Esophagus mucosa (tissue), 1 donor: Measurements from ENCODE around the gene TAOK1. TPM values are rescaled to one million over a fixed set of nuclear protein-coding genes. Genes with fewer than 3 reads are reported as not detected.

Experiments
- ATAC-seq: fragments of 200-7000 bp; cut with Tn5 transposase; one replicate; pipeline ENCODE4 v1.9.1; 2020
- total RNA-seq: library from RNA; stranded (reverse); gene quantifications from one replicate; pipeline ENCODE4 v1.2.4, GENCODE V29; 2023
- donor health status: DM: yes; HTN: yes; CAD: no.

The TAOK1 gene
- total RNA-seq, 1 donor from 2014 or later = 33.8 TPM

DNA sequence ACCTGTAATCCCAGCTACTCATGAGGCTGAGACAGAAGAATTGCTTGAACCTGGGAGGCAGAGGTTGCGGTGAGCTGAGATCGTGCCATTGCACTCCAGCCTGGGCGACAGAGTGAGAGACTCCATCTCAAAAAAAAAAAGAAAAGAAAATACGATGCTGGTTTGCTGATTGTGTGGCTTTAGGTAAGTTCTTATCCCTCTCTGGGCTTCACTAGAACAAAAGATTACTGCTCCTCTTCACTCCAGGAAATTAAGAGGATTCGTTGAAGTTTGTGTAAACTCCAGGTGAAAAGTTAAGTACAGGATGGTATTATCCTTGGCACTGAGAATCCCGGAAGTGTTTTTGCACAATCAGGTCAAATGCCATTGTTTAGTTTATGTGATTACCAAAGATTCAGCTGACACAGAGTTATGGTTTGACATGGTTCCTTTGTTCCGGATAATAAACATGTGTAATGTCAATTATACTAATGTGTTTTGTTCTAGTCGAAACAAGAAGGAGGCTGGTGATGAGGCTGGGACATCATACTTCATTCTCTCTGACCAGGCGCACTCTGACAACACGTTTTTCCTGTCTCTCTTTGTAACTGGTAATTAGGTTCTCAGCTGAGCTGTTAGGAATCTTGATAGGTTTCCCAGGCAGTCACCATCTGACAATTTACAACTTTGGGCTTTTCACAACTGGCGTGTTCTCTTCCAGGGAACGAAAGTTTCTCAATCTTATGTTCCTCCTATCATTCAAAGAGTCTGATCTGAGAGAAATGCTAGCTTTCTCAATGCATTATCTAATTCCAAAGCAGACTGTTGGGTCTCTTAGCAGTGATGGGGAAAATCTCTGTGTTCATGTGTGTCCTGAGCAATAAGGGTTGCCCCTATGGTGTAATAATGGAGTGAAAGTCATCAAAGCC, 10.8 kb upstream of the TAOK1 start:
- ATAC-seq = peak; percentile 90

DNA sequence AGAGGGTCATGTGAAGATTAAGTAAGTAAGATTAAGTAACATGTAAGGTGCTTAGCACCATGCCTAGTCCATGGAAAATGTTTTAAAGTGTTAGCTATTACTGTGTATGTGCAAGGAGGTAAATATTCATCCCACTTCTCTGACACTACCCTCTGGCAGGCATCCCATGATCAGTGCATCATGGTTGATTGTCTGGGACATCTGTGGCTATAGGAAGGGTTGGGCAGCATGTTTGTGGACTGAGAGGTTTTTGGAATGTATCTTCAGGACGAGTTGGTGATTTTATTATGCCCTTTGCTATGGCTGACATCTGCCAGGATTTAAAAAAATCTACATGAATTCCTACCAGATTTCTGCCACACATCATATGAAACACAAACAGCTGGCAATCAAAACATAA, 6.5 kb upstream of the TAOK1 start:
- no peak for ATAC-seq

DNA sequence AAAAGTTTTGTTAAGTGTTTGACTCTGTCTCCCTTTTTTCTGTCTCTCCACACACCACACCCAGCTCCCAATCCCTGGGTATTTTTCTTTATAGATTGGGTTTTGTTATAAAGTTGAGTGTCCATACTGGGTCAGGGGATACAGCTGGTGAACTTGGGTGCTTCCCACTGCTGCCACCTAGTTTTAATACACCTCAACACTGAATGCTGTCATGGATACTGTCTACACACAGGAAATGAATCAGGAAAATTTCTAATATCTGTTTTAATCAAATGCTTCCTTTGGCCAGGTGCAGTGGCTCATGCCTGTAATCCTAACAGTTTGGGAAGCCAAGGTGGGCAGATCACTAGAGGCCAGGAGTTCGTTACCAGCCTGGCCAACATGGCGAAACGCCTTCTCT, 5.3 kb upstream of the TAOK1 start:
- ATAC-seq = peak; percentile 35

DNA sequence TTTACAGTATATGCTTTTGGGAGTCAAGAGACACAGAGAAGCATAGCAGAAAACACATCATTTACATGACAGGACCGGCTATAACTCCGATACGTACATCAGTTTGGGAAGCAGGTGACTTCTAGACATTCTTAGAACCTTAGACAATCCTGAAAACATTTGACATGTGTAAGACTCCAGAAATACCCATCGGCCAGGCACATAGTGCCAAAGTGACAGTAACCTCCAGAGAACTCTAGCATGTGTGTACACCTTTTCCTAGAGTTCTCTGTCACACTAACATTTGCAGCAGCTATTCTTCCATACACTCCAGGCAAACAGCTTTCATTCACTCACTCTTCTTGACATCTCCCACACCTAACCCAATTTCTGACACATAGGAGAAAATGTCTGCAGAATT, 3.4 kb upstream of the TAOK1 start:
- no peak for ATAC-seq

DNA sequence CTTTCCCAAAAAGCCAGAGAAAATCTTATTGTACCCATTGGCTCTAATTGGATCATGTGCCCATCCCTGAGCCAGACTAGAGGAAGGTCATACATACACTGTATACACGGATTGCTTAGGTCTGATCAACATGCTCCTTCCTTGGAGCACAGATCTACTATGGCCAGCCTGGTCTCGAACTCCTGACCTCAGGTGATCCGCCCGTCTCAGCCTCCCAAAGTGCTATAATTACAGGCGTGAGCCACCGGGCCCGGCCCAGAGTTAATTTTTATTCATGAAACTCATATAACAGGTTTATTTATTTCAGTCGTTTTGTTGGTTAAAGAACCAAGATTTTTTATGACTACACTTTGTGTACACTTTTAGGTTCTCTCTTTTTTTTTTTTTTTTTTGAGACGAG, 1.2 kb upstream of the TAOK1 start:
- no peak for ATAC-seq

DNA sequence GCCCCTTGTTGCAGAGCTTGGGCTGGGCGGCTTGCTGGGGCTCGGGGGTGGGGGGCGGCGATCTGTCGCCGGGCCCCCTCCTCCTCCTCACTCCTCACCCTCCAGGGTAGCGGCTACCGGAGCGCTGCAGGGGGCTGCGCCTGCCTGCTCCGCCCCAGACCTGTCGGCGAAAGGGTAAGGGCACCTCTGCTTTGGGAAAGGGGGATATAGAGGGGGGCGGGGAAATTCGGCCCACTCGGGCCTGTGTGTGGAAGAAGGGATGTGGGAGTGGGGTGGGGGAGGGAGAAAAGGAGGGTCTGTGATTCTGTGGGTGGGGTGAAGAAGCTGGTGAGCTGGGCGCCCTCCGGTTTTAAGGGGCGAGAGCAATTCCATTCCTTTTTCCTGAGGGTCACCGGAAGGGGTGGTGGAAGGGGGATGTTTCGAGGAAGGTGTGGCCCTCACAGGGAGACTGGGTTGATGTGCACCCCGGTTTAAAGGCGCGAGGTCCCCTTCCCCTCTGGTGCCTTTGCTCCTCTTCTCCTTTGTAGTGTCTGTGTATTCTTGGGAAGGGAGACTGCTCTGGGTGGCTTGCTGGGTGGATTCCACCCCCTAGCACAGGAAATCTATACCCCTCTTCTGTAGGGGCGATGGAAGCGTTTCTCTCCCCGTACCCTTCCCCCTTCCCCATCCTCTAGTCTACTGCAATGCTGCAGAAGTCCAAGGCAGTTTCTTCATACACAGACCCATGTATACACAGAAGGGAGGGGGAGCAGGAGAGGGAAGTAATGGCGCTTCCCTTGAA, 878 bp downstream of the TAOK1 start:
- peak; percentile 19 for ATAC-seq

DNA sequence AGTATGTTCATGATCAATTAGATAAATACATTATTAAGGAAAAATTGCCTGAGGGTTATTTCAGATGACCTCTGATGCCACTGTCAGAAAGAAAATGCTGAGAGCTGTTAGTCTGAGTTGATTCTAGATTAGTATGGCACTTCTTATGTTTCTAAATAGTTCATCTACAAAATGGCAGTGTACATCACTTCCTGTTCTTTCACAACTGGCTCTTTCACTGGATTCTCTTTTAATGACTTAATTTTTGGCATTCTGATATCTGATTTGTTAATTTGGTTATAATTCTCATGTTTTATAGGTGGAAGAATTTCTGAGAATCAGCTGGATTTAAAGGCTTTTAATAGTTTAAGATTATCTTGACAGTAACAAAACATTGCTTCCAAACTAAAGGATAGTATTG, 3.3 kb downstream of the TAOK1 start:
- no peak for ATAC-seq

DNA sequence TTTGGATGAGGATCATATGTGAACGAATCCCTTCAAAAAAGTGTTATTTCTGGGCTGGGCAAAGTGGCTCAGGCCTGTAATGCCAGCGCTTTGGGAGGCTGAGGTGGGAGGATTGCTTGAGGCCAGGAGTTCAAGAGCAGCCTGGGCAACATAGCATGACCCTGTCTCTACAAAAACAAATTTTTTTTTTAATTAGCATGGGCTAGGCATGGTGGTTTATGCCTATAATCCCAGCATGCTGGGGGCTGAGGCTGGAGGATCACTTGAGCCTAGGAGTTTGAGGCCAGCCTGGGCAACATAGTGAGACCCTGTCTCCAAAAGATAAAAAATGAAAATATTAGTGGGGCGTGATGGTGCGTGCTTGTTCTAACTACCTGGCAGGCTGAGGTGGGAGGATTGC, 4.6 kb downstream of the TAOK1 start:
- ATAC-seq = no peak

DNA sequence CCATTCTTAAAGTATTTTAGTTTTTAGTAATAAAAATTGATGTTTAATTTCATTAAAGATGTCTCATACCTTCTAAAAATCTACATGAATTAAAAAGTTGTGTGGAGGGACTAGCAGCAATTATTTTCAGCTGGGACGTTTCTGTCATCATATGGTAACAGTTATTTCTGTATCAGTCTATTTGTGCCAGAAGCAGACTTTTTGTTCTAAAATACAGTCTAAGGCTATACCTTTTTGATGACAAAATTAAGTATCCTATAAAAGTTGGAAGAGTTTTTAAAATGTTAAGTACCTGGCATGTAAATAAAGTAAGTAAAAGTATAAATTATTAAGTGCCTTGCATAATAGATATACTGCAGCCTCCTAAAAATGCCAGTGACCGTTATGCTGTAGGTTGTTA, 5.9 kb downstream of the TAOK1 start:
- no peak for ATAC-seq

DNA sequence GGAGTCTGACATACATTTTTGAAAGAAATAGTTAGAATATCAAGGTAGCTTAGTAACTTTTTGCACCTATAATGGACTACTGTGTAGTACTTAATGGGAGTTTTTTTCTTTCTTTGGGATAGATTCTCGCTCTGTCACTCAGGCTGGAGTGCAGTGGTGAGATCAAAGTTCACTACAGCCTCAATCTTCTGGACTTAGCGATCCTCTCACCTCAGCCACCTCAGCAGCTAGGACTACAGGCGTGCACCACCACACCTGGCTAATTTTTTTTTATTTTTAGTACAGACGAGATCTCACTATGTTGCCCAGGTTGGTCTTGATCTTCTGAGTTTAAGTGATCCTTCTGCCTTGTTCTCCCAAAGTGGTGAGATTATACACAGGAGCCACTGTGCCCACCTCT, 9.5 kb downstream of the TAOK1 start:
- ATAC-seq = no peak

DNA sequence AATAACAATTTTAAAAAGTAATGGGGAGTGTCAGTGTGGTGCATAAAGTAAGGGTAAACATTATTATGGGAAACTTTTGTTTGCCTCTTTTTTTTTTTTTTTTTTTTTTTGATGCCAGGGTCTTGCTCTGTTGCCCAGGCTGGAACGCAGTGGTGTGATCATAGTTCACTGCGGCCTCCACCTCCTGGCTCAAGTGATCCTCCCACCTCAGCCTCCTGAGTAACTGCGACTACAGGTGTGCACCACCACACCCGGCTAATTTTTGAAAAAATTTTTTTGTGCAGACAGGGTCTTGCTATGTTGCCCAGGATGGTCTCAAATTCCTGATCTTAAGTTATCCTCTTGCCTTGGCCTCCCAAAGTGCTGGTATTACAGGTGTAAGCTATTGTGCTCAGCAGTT, 10.7 kb downstream of the TAOK1 start:
- ATAC-seq = no peak

DNA sequence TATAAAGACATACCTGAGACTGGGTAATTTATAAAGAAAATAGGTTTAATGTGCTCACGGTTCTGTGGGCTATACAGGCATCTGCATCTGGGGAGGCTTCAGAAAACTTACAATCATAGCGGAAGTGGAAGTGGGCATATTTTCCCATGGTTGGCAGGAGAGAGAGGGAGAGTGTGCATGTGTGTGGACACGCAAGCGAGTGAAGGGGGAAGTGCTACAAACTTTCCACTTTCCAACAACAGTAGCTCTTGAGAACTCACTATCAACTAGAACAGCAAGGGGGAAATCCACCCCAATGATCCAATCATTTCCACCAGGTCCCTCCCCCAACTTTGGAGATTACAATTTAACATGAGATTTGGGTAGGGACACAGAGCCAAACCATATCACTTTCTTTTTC, 11.1 kb downstream of the TAOK1 start:
- ATAC-seq = no peak

DNA sequence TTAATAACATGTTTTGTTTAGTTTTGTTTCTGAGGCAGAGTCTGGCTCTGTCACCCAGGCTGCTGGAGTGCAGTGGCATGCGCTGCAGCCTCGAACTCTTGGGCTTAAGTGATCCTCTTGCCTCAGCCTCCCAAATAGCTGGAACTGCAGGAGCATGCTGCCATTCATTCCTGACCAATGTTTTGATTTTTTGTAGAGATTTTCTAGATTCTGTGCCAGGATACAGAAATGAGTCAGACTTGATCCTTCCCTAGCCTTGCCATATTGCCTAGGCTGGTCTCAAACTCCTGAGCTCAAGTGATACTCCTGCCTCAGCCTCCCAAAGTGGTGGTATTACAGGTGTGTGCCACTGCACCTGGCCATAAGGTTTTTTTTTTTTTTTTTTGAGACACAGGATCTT, 17.7 kb downstream of the TAOK1 start:
- ATAC-seq = no peak

DNA sequence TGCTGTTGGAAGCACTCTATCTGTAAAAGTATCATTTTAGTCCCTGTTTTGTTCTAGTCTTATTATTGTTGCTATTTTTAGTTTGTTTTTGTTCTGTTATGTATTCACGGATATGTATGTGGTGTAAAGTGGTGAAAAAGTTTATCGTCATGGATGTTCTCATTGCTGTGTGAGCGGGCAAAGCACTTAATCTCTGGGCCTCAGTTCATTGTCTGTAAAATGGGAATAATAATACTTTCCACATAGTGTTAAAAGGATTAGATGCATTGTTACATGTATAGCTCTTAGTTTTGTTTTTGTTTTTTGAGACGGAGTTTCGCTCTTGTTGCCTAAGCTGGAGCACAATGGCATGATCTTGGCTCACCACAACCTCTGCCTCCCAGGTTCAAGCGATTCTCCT, 19.8 kb downstream of the TAOK1 start:
- ATAC-seq = no peak

DNA sequence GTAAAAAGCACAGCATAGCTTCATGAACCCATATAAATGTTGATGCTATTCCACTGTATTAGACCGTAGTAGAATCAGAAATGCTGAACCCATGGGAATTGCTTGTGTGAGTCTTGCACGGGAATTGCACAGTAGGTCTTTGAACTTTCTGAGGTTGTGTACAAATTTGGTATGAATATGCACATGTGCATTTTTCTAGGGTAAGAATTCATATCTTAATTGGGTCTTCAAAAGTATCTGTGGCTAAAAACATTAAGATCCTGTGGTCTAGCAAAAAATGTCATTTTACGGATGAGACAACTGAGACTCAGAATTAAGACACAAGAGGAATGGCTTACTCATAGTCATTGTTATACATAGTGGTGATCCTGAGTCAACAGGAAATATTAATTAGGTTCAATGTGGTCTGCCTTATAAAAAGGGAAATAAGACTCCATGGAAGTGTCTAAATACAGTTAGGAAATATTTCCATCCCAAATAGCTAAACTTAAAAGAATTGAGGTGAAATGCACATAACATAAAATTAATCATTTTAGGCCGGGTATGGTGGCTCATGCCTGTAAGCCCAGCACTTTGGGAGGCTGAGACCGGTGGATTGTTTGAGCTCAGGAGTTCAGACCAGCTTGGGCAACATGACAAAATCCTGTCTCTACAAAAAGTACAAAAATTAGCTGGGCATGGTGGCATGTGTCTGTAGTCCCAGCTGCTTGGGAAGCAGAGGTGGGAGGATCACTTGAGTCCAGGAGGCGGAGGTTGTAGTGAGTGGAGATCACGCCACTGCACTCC, 22.8 kb downstream of the TAOK1 start:
- peak; percentile 38 for ATAC-seq

DNA sequence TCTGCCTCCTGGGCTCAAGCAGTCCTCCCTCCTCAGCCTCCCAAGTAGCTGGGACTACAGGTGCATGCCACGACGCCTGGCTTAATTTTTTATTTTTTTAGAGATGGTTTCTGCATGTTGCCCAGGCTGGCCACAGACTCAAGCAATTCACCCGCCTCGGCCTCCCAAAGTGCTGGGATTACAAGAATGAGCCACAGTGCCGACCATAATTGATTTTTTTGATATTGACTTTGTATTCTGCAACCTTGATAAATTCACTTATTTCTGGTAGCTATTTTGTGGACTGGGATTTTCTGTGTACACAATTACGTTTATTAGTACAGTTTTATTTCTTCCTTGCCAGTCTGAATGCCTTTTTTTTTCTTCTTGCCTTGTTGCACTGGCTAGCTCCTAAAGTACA, 30.0 kb downstream of the TAOK1 start:
- ATAC-seq = no peak

DNA sequence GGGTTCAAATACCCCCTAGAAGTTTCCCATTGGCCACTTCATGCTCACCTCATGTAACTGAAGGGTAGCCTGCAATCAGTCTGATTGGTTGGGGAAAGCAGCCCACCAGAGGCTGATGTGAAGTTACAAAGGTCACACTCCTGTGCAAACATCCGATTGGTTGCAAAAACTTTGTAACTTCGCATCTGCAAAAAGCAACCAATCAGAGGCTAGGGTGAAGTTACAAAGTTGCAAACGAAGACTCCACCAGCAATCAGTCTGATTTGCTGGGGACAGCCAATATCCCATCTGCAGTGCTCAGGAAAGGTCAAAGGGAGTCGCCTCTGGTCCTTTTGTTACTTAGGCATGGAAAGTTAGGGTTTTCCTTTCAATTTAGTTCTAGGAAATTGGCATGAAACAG, 40.1 kb downstream of the TAOK1 start:
- ATAC-seq = no peak

DNA sequence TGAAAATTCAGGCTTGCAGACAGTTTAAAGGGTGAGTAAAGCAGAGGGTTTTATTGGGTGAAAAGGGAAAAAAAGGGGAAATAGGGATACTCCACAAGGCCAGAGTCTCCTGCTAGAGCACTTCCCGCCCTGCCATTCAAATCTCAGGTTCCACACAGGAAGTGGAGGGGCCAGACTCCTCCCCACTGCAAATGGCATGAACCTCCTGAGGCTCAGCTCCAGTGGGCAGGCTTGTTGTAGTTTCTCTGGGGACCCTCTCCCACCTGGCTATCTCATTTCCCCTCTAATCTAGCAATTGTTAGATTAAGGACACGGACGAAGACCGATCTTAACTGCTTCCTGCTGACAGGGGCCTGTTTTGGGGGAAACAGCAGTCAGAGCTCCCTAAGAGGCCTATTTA, 43.4 kb downstream of the TAOK1 start:
- ATAC-seq = no peak

DNA sequence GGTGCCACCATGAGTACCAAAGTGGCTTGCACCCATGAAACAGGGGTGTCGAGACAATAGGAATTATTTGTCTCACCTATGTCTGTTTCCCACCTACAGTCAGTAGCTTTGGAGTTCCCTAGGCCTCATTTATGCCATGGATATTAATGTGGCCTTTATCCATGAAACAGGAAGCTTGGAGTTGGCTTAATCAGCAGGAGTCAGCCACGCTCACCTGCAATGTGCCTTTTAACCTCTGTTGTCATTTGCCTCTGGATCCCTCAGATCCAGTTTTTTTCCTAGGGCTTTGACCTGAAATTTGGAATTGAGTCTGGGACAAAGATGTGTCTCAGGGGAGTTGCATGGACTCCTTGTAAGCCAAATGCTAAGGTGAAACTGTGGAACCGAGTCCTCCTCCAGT, 44.4 kb downstream of the TAOK1 start:
- ATAC-seq = no peak

DNA sequence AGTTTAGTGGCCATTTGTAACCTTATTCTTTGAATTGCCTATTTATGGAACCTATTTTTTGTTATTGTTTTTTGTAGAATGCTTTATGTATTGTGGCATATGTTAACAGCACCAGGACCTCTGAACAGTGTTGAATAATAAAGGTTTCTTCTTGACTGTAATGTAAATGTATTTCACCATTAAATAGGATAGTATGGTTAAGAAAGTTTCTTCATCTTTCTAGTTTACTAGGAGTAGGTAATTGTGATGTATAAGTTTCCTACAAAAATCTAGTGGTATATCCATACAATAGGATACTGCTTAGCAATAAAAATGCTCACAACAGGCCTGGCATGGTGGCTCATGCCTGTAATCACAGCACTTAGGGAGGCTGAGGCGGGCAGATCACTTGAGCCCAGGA, 52.3 kb downstream of the TAOK1 start:
- ATAC-seq = no peak

DNA sequence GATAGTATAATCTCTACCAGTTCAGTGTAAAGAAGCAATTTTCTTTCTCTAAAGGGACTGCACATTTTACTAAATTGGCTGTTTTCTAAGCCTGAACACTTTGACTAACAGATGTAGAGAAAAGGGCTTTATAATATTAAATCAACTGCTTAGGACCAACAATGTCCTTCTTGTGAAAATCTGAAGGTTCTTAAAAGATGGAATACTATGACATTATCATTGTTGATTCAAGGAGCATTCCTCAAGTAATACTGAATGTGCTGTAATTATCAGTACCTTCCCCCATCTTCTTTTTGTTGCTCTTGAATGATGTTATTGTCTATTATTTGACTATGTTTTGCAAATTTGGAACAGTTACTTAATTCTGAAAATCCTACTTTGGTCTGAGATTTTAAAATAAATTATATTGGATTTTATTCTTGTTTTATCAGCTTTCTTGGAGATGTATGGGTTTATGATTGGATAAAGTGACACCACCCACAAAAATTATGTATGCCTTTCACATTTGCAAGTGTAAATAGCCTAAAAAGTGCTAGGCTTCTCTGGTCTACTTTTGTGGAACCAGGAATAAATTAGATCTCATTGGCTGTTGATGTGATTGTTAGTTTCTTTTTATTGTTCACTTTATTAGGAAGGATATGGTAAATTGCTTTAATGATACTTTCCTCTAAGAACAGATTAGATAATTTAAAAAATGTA, 53.0 kb downstream of the TAOK1 start:
- no peak for ATAC-seq

DNA sequence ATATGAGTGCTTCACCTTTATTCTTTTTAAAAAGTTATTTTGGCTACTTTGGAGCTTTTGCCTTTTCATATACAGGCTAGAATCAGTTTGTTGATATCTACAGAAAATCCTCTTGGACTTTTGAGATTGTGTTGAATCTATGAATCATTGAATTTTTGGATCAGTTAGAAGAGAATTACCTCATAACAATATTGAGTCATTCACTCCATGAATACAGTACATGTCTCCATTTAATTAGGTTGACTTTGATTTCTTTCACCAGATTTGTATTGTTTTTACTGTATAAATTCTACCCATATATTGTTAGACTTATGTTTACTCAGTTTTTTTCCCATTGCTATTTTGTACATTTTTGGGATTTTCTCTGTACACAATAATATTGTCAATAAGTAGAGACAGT, 54.4 kb downstream of the TAOK1 start:
- peak; percentile 59 for ATAC-seq

DNA sequence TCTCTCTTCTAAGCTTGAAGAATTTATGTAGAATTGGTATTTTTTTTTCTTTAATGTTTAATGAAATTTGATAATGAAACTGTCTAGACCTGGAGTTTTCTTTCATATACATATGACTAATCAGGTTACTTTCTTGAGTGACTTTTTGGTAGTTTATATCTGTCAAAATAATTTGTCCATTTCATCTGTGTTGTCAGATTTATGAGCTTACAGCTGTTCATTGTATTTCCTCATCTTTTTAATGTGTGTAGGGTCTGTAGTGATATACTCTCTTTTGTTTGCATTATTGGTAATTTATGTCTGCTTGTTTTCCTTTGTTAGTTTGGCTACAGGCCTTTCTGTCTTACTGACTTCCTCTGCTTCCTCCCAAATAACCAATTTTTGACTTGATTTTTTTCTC, 55.7 kb downstream of the TAOK1 start:
- ATAC-seq = no peak
